Activated T-cell treated with anti-CD3 and anti-CD28 coated beads, Interleukin-2, amount 50 U/mL, for 24 hours (primary cell): ENCODE measurements around the gene WDFY1.

Source experiments
- DNase-seq: peaks from one replicate; pipeline ENCODE4 v3.0.0-alpha.2; 2020
- H3K27ac Mint-ChIP-seq: 2 replicates; pipeline ENCODE4 v1.8.0; 2020; ENCODE audit warnings: mild to moderate bottlenecking, mixed read lengths
- H3K27me3 Mint-ChIP-seq: 2 replicates; pipeline ENCODE4 v1.8.0; 2020; ENCODE audit warnings: mixed read lengths
- H3K36me3 Mint-ChIP-seq: 2 replicates; pipeline ENCODE4 v1.8.0; 2020; ENCODE audit warnings: low read depth, mixed read lengths
- H3K4me1 Mint-ChIP-seq: 2 replicates; pipeline ENCODE4 v1.8.0; 2020; ENCODE audit warnings: low read depth, mixed read lengths
- H3K4me3 Mint-ChIP-seq: 2 replicates; pipeline ENCODE4 v1.8.0; 2020; ENCODE audit warnings: mild to moderate bottlenecking, moderate library complexity, mixed read lengths
- H3K9me3 Mint-ChIP-seq: 2 replicates; pipeline ENCODE4 v1.8.0; 2020; ENCODE audit warnings: mixed read lengths

The WDFY1 gene

GRCh38 chr2:223929571-223930102 is 15.5 kb downstream of the WDFY1 start:
- Mint-ChIP-seq H3K4me1 (peaks cover 62% of the 10 kb centered on the region), H3K27me3 (no peaks in the 10 kb centered on the region), H3K36me3 (peaks cover 16% of the 10 kb centered on the region), H3K27ac (peak overlapping the region; percentile 78), H3K4me3 (no peak overlapping the region), H3K9me3 (no peaks in the 10 kb centered on the region)
- no peak for DNase-seq

- H3K27me3 Mint-ChIP-seq: no peaks in the 10 kb centered on the region
- H3K4me3 Mint-ChIP-seq: no peak overlapping the region
- H3K36me3 Mint-ChIP-seq: peaks cover 16% of the 10 kb centered on the region
- H3K9me3 Mint-ChIP-seq: no peaks in the 10 kb centered on the region
- H3K27ac Mint-ChIP-seq: no peak overlapping the region
- peaks cover 53% of the 10 kb centered on the region for H3K4me1 Mint-ChIP-seq
- no peak for DNase-seq
Measured at GRCh38 chr2:223928113-223929006, 16.8 kb downstream of the WDFY1 start.

GRCh38 chr2:223925106-223925505 is 20.0 kb downstream of the WDFY1 start:
- no peak overlapping the region for H3K4me3 Mint-ChIP-seq
- no peak overlapping the region for H3K27ac Mint-ChIP-seq
- H3K27me3 Mint-ChIP-seq: no peaks in the 10 kb centered on the region
- no peak for DNase-seq
- peaks cover 32% of the 10 kb centered on the region for H3K36me3 Mint-ChIP-seq
- peaks cover 48% of the 10 kb centered on the region for H3K4me1 Mint-ChIP-seq
- H3K9me3 Mint-ChIP-seq: no peaks in the 10 kb centered on the region

GRCh38 chr2:223923976-223924375 is 21.2 kb downstream of the WDFY1 start:
- DNase-seq: no peak
- H3K36me3 Mint-ChIP-seq: peaks cover 34% of the 10 kb centered on the region
- H3K27me3 Mint-ChIP-seq: no peaks in the 10 kb centered on the region
- H3K9me3 Mint-ChIP-seq: no peaks in the 10 kb centered on the region
- peaks cover 38% of the 10 kb centered on the region for H3K4me1 Mint-ChIP-seq
- no peak overlapping the region for H3K4me3 Mint-ChIP-seq
- H3K27ac Mint-ChIP-seq: no peak overlapping the region

- no peak for DNase-seq
- peaks cover 30% of the 10 kb centered on the region for H3K4me1 Mint-ChIP-seq
- no peak overlapping the region for H3K4me3 Mint-ChIP-seq
- peaks cover 33% of the 10 kb centered on the region for H3K36me3 Mint-ChIP-seq
- H3K9me3 Mint-ChIP-seq: no peaks in the 10 kb centered on the region
- no peaks in the 10 kb centered on the region for H3K27me3 Mint-ChIP-seq
- H3K27ac Mint-ChIP-seq: no peak overlapping the region
Measured at GRCh38 chr2:223922308-223922707, 22.8 kb downstream of the WDFY1 start.

- DNase-seq: no peak
- Mint-ChIP-seq H3K36me3 (peaks cover 37% of the 10 kb centered on the region), H3K4me1 (peaks cover 29% of the 10 kb centered on the region), H3K27me3 (no peaks in the 10 kb centered on the region), H3K27ac (no peak overlapping the region), H3K4me3 (no peak overlapping the region), H3K9me3 (no peaks in the 10 kb centered on the region)
Measured at GRCh38 chr2:223921204-223921603, 23.9 kb downstream of the WDFY1 start.

- Mint-ChIP-seq H3K27ac (no peak overlapping the region), H3K36me3 (peaks cover 48% of the 10 kb centered on the region), H3K9me3 (no peaks in the 10 kb centered on the region), H3K4me1 (peaks cover 27% of the 10 kb centered on the region), H3K4me3 (no peak overlapping the region), H3K27me3 (no peaks in the 10 kb centered on the region)
- no peak for DNase-seq
Measured at GRCh38 chr2:223920109-223920508, 25.0 kb downstream of the WDFY1 start.

GRCh38 chr2:223918671-223919134 is 26.4 kb downstream of the WDFY1 start:
- DNase-seq: no peak
- Mint-ChIP-seq H3K27me3 (no peaks in the 10 kb centered on the region), H3K27ac (no peak overlapping the region), H3K36me3 (peaks cover 54% of the 10 kb centered on the region), H3K4me1 (peaks cover 28% of the 10 kb centered on the region), H3K9me3 (no peaks in the 10 kb centered on the region), H3K4me3 (no peak overlapping the region)

GRCh38 chr2:223916181-223916920 is 28.8 kb downstream of the WDFY1 start:
- Mint-ChIP-seq H3K4me3 (no peak overlapping the region), H3K36me3 (peaks cover 58% of the 10 kb centered on the region), H3K27ac (no peak overlapping the region), H3K27me3 (no peaks in the 10 kb centered on the region), H3K9me3 (no peaks in the 10 kb centered on the region), H3K4me1 (peaks cover 17% of the 10 kb centered on the region)
- DNase-seq: no peak

GRCh38 chr2:223915071-223915470 is 30.1 kb downstream of the WDFY1 start:
- Mint-ChIP-seq H3K9me3 (no peaks in the 10 kb centered on the region), H3K36me3 (peaks cover 56% of the 10 kb centered on the region), H3K27me3 (no peaks in the 10 kb centered on the region), H3K4me1 (peaks cover 15% of the 10 kb centered on the region), H3K4me3 (no peak overlapping the region), H3K27ac (no peak overlapping the region)
- no peak for DNase-seq

- Mint-ChIP-seq H3K9me3 (no peaks in the 10 kb centered on the region), H3K4me3 (no peak overlapping the region), H3K27me3 (no peaks in the 10 kb centered on the region), H3K36me3 (peaks cover 57% of the 10 kb centered on the region), H3K4me1 (peaks cover 15% of the 10 kb centered on the region), H3K27ac (no peak overlapping the region)
- no peak for DNase-seq
Measured at GRCh38 chr2:223914324-223914723, 30.8 kb downstream of the WDFY1 start.

- Mint-ChIP-seq H3K36me3 (peaks cover 40% of the 10 kb centered on the region), H3K4me3 (no peak overlapping the region), H3K27ac (peak overlapping the region; percentile 6), H3K4me1 (peaks cover 11% of the 10 kb centered on the region), H3K9me3 (no peaks in the 10 kb centered on the region), H3K27me3 (no peaks in the 10 kb centered on the region)
- no peak for DNase-seq
Measured at GRCh38 chr2:223909001-223909741, 36.0 kb downstream of the WDFY1 start.

GRCh38 chr2:223908304-223908998 is 36.7 kb downstream of the WDFY1 start:
- peaks cover 46% of the 10 kb centered on the region for H3K36me3 Mint-ChIP-seq
- peaks cover 11% of the 10 kb centered on the region for H3K4me1 Mint-ChIP-seq
- H3K27ac Mint-ChIP-seq: peak overlapping the region; percentile 6
- H3K9me3 Mint-ChIP-seq: no peaks in the 10 kb centered on the region
- DNase-seq: no peak
- no peaks in the 10 kb centered on the region for H3K27me3 Mint-ChIP-seq
- H3K4me3 Mint-ChIP-seq: no peak overlapping the region

- H3K4me3 Mint-ChIP-seq: no peak overlapping the region
- no peaks in the 10 kb centered on the region for H3K27me3 Mint-ChIP-seq
- DNase-seq: no peak
- H3K36me3 Mint-ChIP-seq: peaks cover 47% of the 10 kb centered on the region
- no peaks in the 10 kb centered on the region for H3K9me3 Mint-ChIP-seq
- peaks cover 6% of the 10 kb centered on the region for H3K4me1 Mint-ChIP-seq
- H3K27ac Mint-ChIP-seq: no peak overlapping the region
Measured at GRCh38 chr2:223905996-223906395, 39.1 kb downstream of the WDFY1 start.
